Fibroblast of the aortic adventitia (primary cell): Measurements from ENCODE around the gene ACVRL1. TPM values are rescaled to one million over a fixed set of nuclear protein-coding genes. Genes with fewer than 3 reads are reported as not detected.

Source experiments
- DNase-seq: peaks from one replicate; pipeline ENCODE4 v3.0.0-alpha.2; 2010; ENCODE audit warnings: low read depth
- H3K4me3 ChIP-seq: 2 replicates; pipeline ENCODE4 v1.5.1; 2011; ENCODE audit warnings: low read depth, mild to moderate bottlenecking, control low read depth, low read length, moderate library complexity
- total RNA-seq: library from RNA; depleted of rRNA; stranded (reverse); fragments of >200 nt; gene quantifications from 2 replicates; pipeline ENCODE4 v1.2.3, GENCODE V29; 2012; ENCODE audit warnings: low replicate concordance
- TF ChIP-seq, protein P1 (sequence below): IDR thresholded peaks from 2 replicates; pipeline ENCODE4 v1.5.1; 2011; ENCODE audit warnings: mild to moderate bottlenecking, low read length, control low read depth, inconsistent platforms; ENCODE audit not compliant: insufficient read depth

ACVRL1 gene
- total RNA-seq, 1 donor, result 56.5 TPM

DNA sequence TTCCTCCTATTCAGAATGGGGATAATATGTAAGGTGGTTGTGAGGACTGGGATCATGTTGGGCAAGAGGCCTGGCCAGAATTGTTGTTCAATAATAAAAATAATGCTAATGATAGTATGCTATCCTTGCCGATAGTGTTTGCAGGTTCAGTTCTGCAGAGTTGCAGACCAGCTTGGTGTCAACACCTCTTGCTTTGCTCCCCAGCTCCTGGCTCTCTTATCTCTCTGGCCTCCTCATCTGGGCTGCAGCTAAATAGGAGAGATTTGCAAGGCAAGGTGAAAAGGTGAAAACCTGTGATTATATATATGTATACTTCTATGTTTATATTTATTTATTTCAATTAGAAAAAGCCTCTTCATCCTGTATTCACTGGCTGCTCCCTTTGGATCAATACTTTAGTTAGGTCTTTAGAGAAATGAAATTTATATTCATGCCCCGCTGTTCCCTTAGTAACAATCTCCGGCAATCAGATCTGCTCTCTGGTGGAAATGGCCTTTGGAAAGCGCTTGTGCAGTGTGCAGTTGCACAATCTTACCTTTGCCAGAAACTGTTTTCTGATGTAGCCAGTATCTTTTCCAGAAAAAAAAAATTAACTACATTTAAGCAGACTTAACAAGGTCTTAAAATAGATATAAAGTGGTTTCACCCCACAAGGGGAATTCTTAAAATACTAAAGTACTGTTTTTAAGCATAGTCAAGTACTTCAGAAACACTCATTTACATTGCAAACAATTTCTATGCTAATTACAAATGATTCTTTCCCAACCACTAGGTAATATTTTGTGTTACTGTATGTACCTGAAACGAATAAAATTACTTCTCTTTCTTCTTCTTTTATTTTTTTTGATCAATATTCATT, 25.1 kb downstream of the ACVRL1 start:
- peak; percentile 39 for DNase-seq
- TF ChIP-seq, protein P1, sequence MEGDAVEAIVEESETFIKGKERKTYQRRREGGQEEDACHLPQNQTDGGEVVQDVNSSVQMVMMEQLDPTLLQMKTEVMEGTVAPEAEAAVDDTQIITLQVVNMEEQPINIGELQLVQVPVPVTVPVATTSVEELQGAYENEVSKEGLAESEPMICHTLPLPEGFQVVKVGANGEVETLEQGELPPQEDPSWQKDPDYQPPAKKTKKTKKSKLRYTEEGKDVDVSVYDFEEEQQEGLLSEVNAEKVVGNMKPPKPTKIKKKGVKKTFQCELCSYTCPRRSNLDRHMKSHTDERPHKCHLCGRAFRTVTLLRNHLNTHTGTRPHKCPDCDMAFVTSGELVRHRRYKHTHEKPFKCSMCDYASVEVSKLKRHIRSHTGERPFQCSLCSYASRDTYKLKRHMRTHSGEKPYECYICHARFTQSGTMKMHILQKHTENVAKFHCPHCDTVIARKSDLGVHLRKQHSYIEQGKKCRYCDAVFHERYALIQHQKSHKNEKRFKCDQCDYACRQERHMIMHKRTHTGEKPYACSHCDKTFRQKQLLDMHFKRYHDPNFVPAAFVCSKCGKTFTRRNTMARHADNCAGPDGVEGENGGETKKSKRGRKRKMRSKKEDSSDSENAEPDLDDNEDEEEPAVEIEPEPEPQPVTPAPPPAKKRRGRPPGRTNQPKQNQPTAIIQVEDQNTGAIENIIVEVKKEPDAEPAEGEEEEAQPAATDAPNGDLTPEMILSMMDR, result no peak
- no peak overlapping the region for H3K4me3 ChIP-seq

DNA sequence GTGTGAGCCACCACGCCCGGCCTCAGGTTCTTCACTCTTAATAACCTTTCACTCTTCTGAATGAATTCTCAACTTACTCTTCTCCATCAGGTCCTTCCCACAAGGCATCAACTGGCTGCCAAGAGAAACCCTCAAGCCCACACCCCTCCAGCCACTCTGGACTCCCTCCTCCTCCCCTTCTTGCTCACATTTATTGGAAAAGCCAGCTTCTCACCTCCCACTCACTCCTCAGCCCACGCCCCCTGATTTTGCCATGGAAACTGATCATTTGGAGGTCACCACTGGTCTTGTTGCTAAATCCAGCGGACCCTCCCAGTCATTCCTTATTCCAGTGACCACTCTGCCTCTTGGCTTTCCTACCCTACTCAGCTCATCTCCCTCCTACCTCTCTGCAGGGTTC, 26.8 kb downstream of the ACVRL1 start:
- no peak overlapping the region for H3K4me3 ChIP-seq
- TF ChIP-seq, protein P1, result no peak
- DNase-seq, result no peak

DNA sequence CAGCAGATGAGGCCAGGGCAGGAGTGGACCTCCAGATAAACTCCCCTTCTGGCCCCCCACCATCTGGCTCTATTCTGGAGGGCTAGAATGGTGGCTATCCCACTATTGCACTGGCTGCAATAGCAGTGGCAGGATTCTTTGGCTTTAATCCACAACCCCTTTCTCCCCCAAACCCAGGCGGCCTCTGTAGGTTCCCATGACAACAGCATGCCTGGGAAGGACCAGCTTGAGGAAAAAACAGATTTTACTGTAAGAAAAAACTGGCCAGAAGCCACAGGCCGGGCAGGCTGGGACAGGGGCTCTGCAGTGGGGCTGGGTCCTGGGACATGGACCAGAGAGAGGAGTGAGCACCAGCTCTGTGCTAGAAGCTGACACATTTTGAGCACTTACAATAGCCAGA, 30.6 kb downstream of the ACVRL1 start:
- no peak for DNase-seq
- no peak overlapping the region for H3K4me3 ChIP-seq
- TF ChIP-seq, protein P1, result no peak

DNA sequence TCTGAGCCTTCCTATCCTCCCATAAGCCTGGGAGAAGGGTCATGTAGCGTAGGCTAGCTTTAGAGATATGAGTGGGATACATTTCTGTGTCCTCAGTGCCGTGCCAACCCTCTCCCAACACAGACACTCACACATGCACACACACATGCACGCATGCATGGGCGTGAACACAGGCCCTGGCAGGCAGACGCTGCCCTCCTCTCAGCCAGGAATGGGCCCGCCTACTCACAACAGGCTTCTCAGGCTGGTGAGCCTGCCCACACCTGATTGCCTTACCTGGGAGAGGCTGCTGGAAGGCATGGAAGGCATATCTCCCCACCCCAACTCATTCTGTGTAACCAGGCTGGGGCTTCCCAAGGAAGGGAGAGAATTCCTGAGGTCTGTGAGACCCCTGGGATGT, 31.4 kb downstream of the ACVRL1 start:
- no peak overlapping the region for H3K4me3 ChIP-seq
- TF ChIP-seq, protein P1, result no peak
- no peak for DNase-seq

DNA sequence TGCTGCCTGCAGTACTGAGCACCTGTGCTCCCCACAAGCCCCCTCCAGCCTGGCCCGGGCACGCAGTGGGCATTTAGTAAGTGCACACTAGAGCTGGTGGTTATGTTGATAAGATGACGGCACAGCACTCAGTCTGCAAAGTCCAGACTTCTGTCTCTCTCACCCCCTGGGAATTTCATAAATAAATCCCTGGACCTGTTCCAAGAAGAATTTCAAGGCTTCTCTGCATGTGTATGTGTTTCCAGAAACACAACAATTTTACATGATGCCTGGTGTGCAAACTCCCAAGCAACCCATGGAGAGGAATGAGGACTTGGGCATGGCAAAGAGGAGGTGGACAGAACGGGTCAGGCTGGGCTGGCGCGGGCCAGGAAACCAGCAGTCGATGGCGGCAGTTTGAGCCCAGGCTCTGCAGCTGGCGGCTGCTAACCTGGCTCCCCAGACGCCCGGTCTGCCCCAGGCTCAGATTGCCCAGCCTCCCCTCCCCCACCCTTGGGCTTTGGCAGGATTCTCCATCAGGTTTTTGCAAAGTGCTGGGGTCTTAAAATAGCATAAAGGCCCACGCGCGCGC, 33.8 kb downstream of the ACVRL1 start:
- TF ChIP-seq, protein P1, result no peak
- no peak overlapping the region for H3K4me3 ChIP-seq
- peak; percentile 52 for DNase-seq

DNA sequence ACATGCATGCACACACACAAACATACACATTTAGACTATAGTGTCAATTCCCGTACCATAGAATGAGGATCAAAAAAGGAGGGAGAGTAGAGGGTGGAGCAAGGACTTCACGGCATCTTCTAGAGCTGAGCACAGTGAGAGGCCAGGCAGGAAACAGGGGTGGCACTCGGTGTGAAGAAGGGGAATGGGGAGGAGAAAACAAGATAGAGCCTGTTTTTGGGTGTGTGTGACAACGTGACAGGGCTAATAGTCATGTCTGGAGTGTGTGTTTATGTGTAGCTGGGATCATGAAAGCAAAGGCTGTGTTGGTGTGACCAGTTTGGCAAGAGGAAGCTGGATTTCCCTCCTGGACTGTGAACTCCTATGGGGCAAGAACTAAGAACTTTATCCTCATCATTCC, 34.3 kb downstream of the ACVRL1 start:
- no peak for DNase-seq
- no peak overlapping the region for H3K4me3 ChIP-seq
- TF ChIP-seq, protein P1, result no peak
